IPS-20b (cell line): ENCODE results near the gene NOP9.

Experiments used
- H3K27ac ChIP-seq: one replicate; pipeline ENCODE4 v1.5.1; 2013; ENCODE audit warnings: low read length
- H3K27me3 ChIP-seq: 2 replicates; pipeline ENCODE4 v1.6.1; 2013; ENCODE audit warnings: mild to moderate bottlenecking, low read length, inconsistent platforms; ENCODE audit not compliant: insufficient read depth
- H3K36me3 ChIP-seq: 2 replicates; pipeline ENCODE4 v1.6.1; 2013; ENCODE audit warnings: low read depth, mild to moderate bottlenecking, inconsistent platforms, low read length, moderate library complexity; ENCODE audit not compliant: insufficient read depth
- H3K4me1 ChIP-seq: 2 replicates; pipeline ENCODE4 v1.6.1; 2013; ENCODE audit warnings: mild to moderate bottlenecking, control low read depth, inconsistent platforms, low read length, moderate library complexity; ENCODE audit not compliant: insufficient read depth
- H3K4me3 ChIP-seq: 2 replicates; pipeline ENCODE4 v1.5.1; 2013; ENCODE audit warnings: mild to moderate bottlenecking, low read length, inconsistent platforms
- H3K9ac ChIP-seq: 2 replicates; pipeline ENCODE4 v1.6.1; 2013; ENCODE audit warnings: low read depth, mild to moderate bottlenecking, inconsistent platforms, low read length, moderate library complexity
- H3K9me3 ChIP-seq: 2 replicates; pipeline ENCODE4 v1.6.1; 2013; ENCODE audit warnings: mild to moderate bottlenecking, low read depth, low read length, inconsistent platforms; ENCODE audit not compliant: insufficient read depth

The NOP9 gene

DNA sequence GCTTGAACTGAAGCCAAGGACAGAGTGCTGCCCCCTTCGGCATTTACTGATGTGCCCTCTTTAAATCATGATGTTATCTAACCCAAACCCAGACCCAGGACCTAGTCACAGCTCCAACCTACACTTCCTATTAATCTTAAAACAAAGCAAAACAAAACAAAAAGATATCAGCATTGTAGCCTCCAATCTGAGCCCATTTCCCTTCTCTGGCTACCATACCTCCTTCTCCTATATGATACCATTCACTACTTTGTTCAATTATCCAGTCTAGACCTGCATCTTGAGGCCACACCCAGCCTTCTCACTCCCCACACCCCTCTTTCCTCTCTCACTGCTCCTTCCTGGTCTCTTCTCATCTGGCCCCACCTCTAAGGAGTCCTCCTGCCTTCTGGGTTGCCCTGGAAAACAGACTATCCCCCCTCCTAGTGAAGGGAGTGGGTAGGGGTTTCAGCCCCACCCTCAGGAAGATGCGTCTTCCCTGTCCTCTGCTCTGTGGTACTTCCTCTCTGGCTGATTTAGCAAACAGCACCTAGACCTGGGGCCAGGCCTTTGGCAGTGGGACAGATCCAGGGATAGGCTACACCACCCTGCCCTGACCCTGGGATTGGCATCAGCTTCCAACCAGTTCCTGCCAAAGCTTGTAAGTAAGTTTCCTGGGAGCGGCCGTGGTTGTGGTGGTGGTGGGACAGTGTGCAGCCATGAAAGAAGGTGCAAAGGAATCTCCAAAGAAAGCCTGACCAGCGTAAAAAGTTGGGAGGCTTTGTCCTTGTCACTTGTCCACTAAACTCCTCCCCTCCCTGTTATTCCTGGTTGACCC, 14.9 kb downstream of the NOP9 start:
- H3K4me3 ChIP-seq = no peak overlapping the region
- no peak overlapping the region for H3K27ac ChIP-seq
- no peak overlapping the region for H3K9ac ChIP-seq
- peaks cover 11% of the 10 kb centered on the region for H3K36me3 ChIP-seq
- H3K9me3 ChIP-seq = no peaks in the 10 kb centered on the region
- H3K4me1 ChIP-seq = no peaks in the 10 kb centered on the region
- H3K27me3 ChIP-seq = peaks cover 32% of the 10 kb centered on the region

DNA sequence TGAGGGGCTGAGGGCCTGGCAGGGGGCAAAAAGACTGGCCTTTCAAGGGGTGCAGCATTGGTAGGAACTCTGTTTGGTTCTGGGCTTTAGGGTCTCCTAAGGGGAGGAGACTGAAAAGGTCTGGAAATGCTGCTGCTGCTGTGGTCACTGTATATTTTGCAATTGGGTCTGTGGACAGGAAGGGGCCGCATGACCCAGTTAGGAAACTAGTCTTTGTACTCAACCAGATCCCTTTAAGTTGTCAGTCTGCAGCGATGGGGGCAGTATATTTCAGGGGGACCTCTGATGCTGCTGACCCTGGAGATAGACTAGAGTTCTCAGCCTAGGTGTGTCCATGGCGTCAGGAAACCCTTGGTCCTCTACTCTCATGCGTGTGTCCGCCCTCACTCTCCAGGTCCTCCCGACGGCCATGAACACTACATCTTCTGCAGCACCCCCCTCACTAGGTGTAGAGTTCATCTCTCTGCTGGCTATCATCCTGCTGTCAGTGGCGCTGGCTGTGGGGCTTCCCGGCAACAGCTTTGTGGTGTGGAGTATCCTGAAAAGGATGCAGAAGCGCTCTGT, 15.7 kb downstream of the NOP9 start:
- H3K27ac ChIP-seq = no peak overlapping the region
- no peaks in the 10 kb centered on the region for H3K4me1 ChIP-seq
- H3K4me3 ChIP-seq = no peak overlapping the region
- peaks cover 39% of the 10 kb centered on the region for H3K27me3 ChIP-seq
- peaks cover 7% of the 10 kb centered on the region for H3K36me3 ChIP-seq
- H3K9me3 ChIP-seq = no peaks in the 10 kb centered on the region
- no peak overlapping the region for H3K9ac ChIP-seq

DNA sequence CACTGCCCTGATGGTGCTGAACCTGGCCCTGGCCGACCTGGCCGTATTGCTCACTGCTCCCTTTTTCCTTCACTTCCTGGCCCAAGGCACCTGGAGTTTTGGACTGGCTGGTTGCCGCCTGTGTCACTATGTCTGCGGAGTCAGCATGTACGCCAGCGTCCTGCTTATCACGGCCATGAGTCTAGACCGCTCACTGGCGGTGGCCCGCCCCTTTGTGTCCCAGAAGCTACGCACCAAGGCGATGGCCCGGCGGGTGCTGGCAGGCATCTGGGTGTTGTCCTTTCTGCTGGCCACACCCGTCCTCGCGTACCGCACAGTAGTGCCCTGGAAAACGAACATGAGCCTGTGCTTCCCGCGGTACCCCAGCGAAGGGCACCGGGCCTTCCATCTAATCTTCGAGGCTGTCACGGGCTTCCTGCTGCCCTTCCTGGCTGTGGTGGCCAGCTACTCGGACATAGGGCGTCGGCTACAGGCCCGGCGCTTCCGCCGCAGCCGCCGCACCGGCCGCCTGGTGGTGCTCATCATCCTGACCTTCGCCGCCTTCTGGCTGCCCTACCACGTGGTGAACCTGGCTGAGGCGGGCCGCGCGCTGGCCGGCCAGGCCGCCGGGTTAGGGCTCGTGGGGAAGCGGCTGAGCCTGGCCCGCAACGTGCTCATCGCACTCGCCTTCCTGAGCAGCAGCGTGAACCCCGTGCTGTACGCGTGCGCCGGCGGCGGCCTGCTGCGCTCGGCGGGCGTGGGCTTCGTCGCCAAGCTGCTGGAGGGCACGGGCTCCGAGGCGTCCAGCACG, 16.4 kb downstream of the NOP9 start:
- no peaks in the 10 kb centered on the region for H3K4me1 ChIP-seq
- no peak overlapping the region for H3K27ac ChIP-seq
- H3K4me3 ChIP-seq = no peak overlapping the region
- H3K36me3 ChIP-seq = peaks cover 7% of the 10 kb centered on the region
- H3K9ac ChIP-seq = no peak overlapping the region
- H3K9me3 ChIP-seq = no peaks in the 10 kb centered on the region
- H3K27me3 ChIP-seq = peaks cover 42% of the 10 kb centered on the region

DNA sequence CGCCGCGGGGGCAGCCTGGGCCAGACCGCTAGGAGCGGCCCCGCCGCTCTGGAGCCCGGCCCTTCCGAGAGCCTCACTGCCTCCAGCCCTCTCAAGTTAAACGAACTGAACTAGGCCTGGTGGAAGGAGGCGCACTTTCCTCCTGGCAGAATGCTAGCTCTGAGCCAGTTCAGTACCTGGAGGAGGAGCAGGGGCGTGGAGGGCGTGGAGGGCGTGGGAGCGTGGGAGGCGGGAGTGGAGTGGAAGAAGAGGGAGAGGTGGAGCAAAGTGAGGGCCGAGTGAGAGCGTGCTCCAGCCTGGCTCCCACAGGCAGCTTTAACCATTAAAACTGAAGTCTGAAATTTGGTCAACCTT, 16.9 kb downstream of the NOP9 start:
- peaks cover under 1% of the 10 kb centered on the region; the same call in 1 of the 2 replicates for H3K4me1 ChIP-seq
- H3K36me3 ChIP-seq = peaks cover 7% of the 10 kb centered on the region; the same call in 1 of the 2 replicates
- H3K27ac ChIP-seq = no peak overlapping the region
- H3K9ac ChIP-seq = no peak overlapping the region
- H3K4me3 ChIP-seq = no peak overlapping the region
- H3K9me3 ChIP-seq = no peaks in the 10 kb centered on the region
- H3K27me3 ChIP-seq = peaks cover 42% of the 10 kb centered on the region

DNA sequence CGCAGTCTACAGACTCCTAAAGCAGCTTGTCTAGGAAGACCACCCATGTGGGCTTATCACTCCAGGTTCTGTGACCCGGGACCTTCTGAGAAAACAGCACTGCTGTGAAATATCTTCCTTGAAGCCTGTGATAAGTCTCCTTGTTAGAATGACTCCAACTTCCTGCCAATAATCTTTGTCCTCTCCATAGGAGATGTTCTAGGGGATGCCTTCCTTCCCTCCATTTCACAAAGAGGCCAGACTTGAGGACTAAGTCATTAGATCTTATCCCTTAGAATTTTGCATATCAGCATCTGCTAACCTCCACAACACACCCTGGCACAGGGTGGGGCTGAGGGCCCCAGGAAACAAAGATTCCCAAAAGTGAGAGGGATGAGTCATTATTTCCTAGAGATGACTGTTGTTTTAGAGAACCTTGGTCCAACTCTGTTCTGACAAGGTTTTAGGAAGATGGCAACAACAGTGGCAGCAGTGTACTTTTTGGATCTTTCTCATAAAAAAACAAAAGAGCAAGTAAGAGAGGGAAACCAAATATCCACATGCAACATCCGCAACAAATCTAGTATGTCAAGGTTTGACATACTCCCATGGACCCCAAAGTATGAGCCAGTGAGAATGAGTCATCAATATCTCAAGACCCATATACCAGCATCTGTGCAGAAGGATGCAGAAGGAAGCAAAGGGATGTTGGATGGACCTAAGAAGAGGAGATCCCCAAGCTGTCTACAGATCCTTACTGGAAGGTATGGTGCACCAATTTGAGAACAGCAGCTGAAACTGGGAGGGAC, 17.7 kb downstream of the NOP9 start:
- Histone ChIP-seq H3K9me3 (no peaks in the 10 kb centered on the region), H3K27ac (no peak overlapping the region), H3K36me3 (no peaks in the 10 kb centered on the region), H3K4me3 (no peak overlapping the region), H3K4me1 (peaks cover 3% of the 10 kb centered on the region; the same call in 1 of the 2 replicates), H3K9ac (no peak overlapping the region), H3K27me3 (peaks cover 50% of the 10 kb centered on the region)

DNA sequence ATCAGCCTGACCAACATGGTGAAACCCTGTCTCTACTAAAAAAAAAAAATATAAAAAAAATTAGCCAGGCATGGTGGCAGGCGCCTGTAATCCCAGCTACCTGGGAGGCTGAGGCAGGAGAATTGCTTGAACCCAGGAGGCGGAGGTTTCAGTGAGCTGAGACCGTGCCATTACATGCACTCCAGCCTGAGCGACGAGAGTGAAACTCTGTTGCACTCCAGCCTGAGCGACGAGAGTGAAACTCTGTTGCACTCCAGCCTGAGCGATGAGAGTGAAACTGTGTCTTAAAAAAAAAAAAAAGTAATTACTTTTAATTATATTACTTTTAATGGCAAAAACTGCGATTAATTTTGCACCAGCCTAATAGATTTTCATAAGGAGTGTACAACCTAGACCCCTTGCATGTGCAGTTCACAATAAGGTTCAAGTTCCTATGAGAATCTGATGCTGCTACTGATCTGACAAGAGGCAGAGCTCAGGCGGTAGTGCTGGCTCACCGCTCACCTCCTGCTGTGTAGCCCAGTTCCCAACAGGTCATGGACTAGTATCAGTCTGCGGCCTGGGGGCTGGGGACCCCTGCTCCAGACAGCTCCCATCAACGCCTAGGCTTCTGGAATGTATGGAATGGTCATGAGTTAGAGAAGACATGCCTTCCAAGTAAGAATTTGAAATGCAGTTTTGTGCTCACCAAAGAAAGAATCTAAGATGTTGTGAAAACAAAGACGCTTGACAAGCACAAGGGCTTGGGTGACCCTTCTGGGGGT, 21.7 kb downstream of the NOP9 start:
- Histone ChIP-seq H3K36me3 (no peaks in the 10 kb centered on the region), H3K27ac (no peak overlapping the region), H3K4me3 (no peak overlapping the region), H3K4me1 (peaks cover 3% of the 10 kb centered on the region; the same call in 1 of the 2 replicates), H3K9me3 (no peaks in the 10 kb centered on the region), H3K27me3 (peaks cover 83% of the 10 kb centered on the region), H3K9ac (no peak overlapping the region)

DNA sequence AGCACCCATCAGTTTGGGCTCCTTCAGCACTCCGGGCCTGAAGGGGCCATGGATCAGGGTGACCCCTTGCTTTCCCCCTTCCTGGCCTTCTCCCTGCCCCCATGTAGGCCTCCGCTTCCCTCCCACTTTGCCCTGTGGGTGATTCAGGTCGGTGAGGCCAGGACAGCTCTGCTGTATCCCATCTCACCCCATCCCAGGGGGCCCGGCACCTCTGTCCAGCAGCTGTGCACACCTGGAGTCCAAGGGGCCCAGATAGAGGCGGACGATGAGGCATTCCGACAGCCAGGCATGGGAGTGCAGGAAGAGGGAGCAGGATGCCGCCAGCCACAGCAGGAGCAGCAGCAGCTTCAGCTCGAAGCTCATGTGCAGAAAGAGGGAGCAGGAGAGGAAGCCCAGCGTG, 23.0 kb downstream of the NOP9 start:
- H3K27me3 ChIP-seq = peaks cover 71% of the 10 kb centered on the region
- no peaks in the 10 kb centered on the region for H3K9me3 ChIP-seq
- H3K4me1 ChIP-seq = peaks cover 3% of the 10 kb centered on the region; the same call in 1 of the 2 replicates
- no peak overlapping the region for H3K4me3 ChIP-seq
- H3K36me3 ChIP-seq = no peaks in the 10 kb centered on the region
- H3K27ac ChIP-seq = no peak overlapping the region
- H3K9ac ChIP-seq = no peak overlapping the region

DNA sequence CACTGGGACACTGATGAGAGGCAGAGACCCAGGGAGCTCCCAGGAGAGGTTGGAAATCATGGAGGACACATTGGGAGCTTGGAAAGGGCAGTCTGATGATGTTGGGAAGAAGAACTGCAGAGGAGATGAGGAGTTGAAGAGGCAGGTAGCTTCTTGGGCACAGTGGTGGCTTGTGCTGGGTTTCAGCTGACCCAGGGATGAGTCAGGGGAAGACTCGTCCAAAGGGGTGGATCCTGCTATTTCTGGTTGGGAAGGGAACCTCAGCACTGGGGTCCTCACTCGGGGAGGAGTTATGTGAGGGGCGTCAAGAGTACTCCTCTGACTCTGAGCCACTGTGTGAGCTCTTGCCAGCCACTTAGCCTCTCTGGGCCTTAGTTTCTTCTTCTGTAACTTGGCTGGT, 23.7 kb downstream of the NOP9 start:
- Histone ChIP-seq H3K27me3 (peaks cover 64% of the 10 kb centered on the region), H3K4me1 (peaks cover 3% of the 10 kb centered on the region; the same call in 1 of the 2 replicates), H3K9ac (no peak overlapping the region), H3K9me3 (no peaks in the 10 kb centered on the region), H3K4me3 (no peak overlapping the region), H3K27ac (no peak overlapping the region), H3K36me3 (no peaks in the 10 kb centered on the region)

DNA sequence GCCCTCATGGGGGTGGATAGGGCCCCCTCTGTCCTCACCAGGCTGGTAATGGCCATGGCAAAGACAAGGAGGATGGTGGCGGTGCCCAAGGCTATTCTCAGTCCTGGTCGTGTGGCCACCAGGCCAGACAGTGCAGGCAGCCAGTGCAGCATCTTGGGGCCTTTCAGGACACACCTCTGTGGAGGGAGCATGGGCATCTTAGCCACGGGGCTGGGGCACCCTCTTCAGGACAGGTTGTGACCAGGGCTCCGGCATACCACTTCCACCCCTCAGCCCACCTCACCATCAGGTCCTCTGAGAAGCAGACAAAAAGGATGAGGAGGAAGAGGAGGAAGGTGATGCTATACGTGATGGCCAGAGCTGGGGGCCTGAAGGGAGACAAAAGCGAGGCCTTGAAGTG, 24.4 kb downstream of the NOP9 start:
- no peaks in the 10 kb centered on the region for H3K9me3 ChIP-seq
- no peak overlapping the region for H3K9ac ChIP-seq
- H3K27me3 ChIP-seq = peaks cover 63% of the 10 kb centered on the region
- H3K4me1 ChIP-seq = peaks cover 3% of the 10 kb centered on the region; the same call in 1 of the 2 replicates
- no peaks in the 10 kb centered on the region for H3K36me3 ChIP-seq
- H3K4me3 ChIP-seq = no peak overlapping the region
- H3K27ac ChIP-seq = no peak overlapping the region

DNA sequence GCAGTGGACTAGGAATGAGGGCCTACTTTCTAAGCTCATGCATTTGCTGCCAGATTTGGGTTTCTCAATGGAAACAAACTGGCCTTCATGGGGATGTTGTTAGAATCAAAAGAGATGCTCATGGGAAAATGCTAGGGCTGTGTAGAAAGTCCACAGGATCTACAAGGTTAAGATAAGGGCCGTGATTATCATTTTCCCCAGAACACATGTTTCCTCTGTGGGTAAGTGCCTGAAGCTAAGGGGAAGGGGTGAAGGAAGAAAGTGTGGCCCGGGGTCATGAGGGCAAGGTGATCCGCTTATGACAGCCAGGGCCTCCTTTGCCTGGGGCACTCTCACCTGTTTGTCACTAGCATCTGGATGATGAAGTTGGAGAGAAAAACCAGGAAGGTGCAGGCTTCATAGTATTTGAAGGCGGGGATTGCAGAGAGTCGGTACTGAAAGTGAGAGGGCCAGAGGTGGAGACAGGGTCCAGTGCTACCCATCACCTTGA, 25.4 kb downstream of the NOP9 start:
- Histone ChIP-seq H3K27ac (no peak overlapping the region), H3K27me3 (peaks cover 63% of the 10 kb centered on the region), H3K36me3 (no peaks in the 10 kb centered on the region), H3K4me3 (no peak overlapping the region), H3K9me3 (no peaks in the 10 kb centered on the region), H3K9ac (no peak overlapping the region), H3K4me1 (peaks cover 3% of the 10 kb centered on the region; the same call in 1 of the 2 replicates)
